SU-DHL-6 (cell line): ENCODE measurements around the gene RINL.

ENCODE experiments used
- H2AFZ ChIP-seq: fragments of 200-600 bp; sonication (generic); 2 replicates; pipeline ENCODE4 v1.6.1; 2014; ENCODE audit warnings: low read depth, mild to moderate bottlenecking, moderate library complexity, mixed read lengths, antibody characterized with exemption, low read length; ENCODE audit not compliant: severe bottlenecking
- H3F3A ChIP-seq: fragments of 200-600 bp; shearing (Covaris generic); 2 replicates; pipeline ENCODE4 v1.6.0; 2016; ENCODE audit warnings: antibody characterized with exemption, mild to moderate bottlenecking; ENCODE audit not compliant: insufficient read depth
- H3K27ac ChIP-seq: fragments of 200-600 bp; sonication (generic); 2 replicates; pipeline ENCODE4 v1.5.1; 2016; ENCODE audit warnings: low read depth, mild to moderate bottlenecking, low read length, moderate library complexity, mixed read lengths
- H3K27me3 ChIP-seq: fragments of 200-600 bp; sonication (generic), shearing (Covaris generic); 2 replicates; pipeline ENCODE4 v1.6.0; 2014; ENCODE audit warnings: mild to moderate bottlenecking, low read length
- H3K36me3 ChIP-seq: fragments of 200-600 bp; sonication (generic); 2 replicates; pipeline ENCODE4 v1.6.1; 2014; ENCODE audit warnings: mild to moderate bottlenecking, low read length, mixed read lengths
- H3K4me2 ChIP-seq: fragments of 300-600, 200-600 bp; shearing (Covaris generic), sonication (generic); 2 replicates; pipeline ENCODE4 v1.6.0; 2014; ENCODE audit warnings: low read length, low read depth, mild to moderate bottlenecking; ENCODE audit not compliant: poor library complexity, severe bottlenecking
- H3K4me3 ChIP-seq: fragments of 200-600 bp; sonication (generic); 2 replicates; pipeline ENCODE4 v1.5.1; 2014; ENCODE audit warnings: antibody characterized with exemption, low read length, mild to moderate bottlenecking, mixed read lengths; ENCODE audit not compliant: insufficient read depth, poor library complexity, severe bottlenecking
- H3K79me2 ChIP-seq: fragments of 200-600 bp; sonication (generic); 2 replicates; pipeline ENCODE4 v1.6.1; 2014; ENCODE audit warnings: mild to moderate bottlenecking, low read length, moderate library complexity; ENCODE audit not compliant: insufficient read depth
- H3K9ac ChIP-seq: fragments of 200-600 bp; sonication (generic); 2 replicates; pipeline ENCODE4 v1.7.0; 2014; ENCODE audit warnings: mild to moderate bottlenecking, low read length
- H3K9me2 ChIP-seq: fragments of 200-600 bp; sonication (generic); replicated peaks from 2 replicates; pipeline ENCODE4 v1.6.1; 2014; ENCODE audit warnings: low read length; ENCODE audit not compliant: insufficient read depth
- H3K9me3 ChIP-seq: fragments of 200-600 bp; sonication (generic); 2 replicates; pipeline ENCODE4 v1.6.1; 2014; ENCODE audit warnings: low read length, mixed read lengths; ENCODE audit not compliant: insufficient read depth
- H4K20me1 ChIP-seq: fragments of 200-600 bp; sonication (generic); 2 replicates; pipeline ENCODE4 v1.6.1; 2014; ENCODE audit warnings: low read depth, mild to moderate bottlenecking, antibody characterized with exemption, low read length, moderate library complexity, mixed read lengths
- EZH2phosphoT487 ChIP-seq: fragments of 200-600 bp; sonication (generic), shearing (Covaris generic); conservative IDR thresholded peaks from 2 replicates; pipeline ENCODE4 v1.6.1; 2018; ENCODE audit warnings: mild to moderate bottlenecking, antibody characterized with exemption, low read length, moderate library complexity, mixed read lengths
- TF ChIP-seq, protein P1 (sequence below): fragments of 200-600 bp; sonication (generic); IDR thresholded peaks from one replicate; pipeline ENCODE4 v1.5.1; 2017; ENCODE audit warnings: antibody characterized with exemption, mild to moderate bottlenecking, low read length, moderate library complexity; ENCODE audit not compliant: insufficient read depth, poor library complexity, severe bottlenecking

RINL gene

DNA sequence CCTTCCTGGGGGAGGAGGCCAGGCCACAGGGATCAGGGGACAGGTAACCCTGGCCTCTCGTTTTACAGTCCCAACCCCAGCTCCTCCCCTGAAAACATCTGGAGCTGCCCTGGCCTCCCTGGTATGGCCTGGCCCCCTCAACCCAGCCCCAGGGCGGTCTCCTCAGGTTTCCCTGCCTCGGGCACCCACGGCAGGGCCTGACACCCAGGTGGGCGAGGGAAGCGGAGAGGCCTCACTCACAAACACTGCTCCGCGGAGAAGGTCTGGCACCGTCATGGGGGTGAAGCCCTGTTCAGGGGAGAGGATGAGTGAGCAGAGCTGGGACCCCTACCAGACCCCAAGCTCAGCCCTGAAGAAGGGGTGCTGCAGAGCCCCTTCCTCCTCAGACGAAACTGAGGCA lies 40.5 kb upstream of the RINL start:
- Histone ChIP-seq H2AFZ (no peak overlapping the region), H3K4me2 (no peak overlapping the region), H3K27ac (no peak overlapping the region), H3K9ac (no peak overlapping the region), H3K27me3 (no peaks in the 10 kb centered on the region), H3K4me3 (no peak overlapping the region), H3K36me3 (no peaks in the 10 kb centered on the region), H3K9me3 (no peaks in the 10 kb centered on the region), H4K20me1 (no peaks in the 10 kb centered on the region), H3K79me2 (no peaks in the 10 kb centered on the region), H3F3A (no peaks in the 10 kb centered on the region), H3K9me2 (no peaks in the 10 kb centered on the region)
- no peak for TF ChIP-seq EZH2phosphoT487
- TF ChIP-seq, protein P1, sequence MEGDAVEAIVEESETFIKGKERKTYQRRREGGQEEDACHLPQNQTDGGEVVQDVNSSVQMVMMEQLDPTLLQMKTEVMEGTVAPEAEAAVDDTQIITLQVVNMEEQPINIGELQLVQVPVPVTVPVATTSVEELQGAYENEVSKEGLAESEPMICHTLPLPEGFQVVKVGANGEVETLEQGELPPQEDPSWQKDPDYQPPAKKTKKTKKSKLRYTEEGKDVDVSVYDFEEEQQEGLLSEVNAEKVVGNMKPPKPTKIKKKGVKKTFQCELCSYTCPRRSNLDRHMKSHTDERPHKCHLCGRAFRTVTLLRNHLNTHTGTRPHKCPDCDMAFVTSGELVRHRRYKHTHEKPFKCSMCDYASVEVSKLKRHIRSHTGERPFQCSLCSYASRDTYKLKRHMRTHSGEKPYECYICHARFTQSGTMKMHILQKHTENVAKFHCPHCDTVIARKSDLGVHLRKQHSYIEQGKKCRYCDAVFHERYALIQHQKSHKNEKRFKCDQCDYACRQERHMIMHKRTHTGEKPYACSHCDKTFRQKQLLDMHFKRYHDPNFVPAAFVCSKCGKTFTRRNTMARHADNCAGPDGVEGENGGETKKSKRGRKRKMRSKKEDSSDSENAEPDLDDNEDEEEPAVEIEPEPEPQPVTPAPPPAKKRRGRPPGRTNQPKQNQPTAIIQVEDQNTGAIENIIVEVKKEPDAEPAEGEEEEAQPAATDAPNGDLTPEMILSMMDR: no peak

DNA sequence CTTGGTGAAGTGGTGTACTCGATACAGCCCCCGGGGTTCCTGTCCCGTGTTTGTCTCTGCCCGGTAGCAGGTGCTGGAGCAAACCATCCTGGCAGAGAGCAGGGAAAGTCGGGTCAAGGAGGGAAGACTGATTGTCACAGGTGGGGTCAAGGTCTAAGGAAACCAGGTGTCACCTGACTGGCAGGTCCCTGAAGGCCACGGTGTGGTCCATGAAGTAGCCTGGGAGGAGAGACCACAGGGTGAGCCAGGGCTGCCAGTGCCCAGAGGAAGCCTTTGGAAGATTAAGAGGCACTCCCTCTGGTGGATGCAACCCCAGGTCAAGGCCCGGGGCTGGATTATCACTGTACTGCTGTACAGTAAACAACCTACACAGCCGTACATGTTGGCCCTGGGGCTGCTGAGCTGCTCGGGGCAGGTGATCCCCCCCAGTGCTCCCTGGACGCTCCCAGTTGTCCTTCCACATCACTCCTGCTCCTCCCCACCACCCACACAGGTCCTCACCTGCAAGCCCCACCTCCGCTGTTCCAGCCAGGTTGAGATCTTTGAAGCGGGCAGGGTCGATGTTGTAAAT lies 39.9 kb upstream of the RINL start:
- Histone ChIP-seq H4K20me1 (no peaks in the 10 kb centered on the region), H3K27ac (no peak overlapping the region), H3K9me3 (no peaks in the 10 kb centered on the region), H3K79me2 (no peaks in the 10 kb centered on the region), H3F3A (no peaks in the 10 kb centered on the region), H3K36me3 (no peaks in the 10 kb centered on the region), H2AFZ (no peak overlapping the region), H3K27me3 (no peaks in the 10 kb centered on the region), H3K9ac (no peak overlapping the region), H3K4me2 (no peak overlapping the region), H3K4me3 (no peak overlapping the region), H3K9me2 (no peaks in the 10 kb centered on the region)
- no peak for TF ChIP-seq EZH2phosphoT487
- TF ChIP-seq, protein P1: no peak

DNA sequence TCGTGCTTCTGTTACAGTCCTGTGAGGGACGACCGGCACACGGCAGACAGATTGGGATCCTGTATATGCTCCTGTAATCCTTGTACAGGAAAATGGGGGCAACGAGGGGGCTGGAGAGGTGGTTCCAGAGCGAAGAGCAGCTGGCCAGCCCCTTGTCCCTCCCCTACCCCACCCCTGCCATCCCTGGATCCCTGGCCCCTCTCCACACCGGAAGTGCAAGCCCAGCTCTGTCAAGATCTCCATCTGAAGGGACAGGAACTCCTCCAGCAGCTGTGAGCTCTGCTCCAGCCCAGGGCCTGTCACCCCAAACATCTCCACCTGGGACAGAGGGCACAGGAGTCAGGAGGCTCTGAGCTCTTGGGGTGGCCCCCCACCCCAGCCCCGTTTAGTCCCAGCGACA lies 39.4 kb upstream of the RINL start:
- H2AFZ ChIP-seq: no peak overlapping the region
- H3K4me2 ChIP-seq: no peak overlapping the region
- TF ChIP-seq EZH2phosphoT487: no peak
- TF ChIP-seq, protein P1: no peak
- H3K79me2 ChIP-seq: no peaks in the 10 kb centered on the region
- H3K9ac ChIP-seq: no peak overlapping the region
- no peaks in the 10 kb centered on the region for H3K27me3 ChIP-seq
- H3K9me3 ChIP-seq: no peaks in the 10 kb centered on the region
- no peak overlapping the region for H3K4me3 ChIP-seq
- no peaks in the 10 kb centered on the region for H3K36me3 ChIP-seq
- H4K20me1 ChIP-seq: no peaks in the 10 kb centered on the region
- H3F3A ChIP-seq: no peaks in the 10 kb centered on the region
- no peak overlapping the region for H3K27ac ChIP-seq
- H3K9me2 ChIP-seq: no peaks in the 10 kb centered on the region
